K562 (cell line): ENCODE results near the gene COQ8A. TPM values are rescaled to one million over a fixed set of nuclear protein-coding genes. Genes with fewer than 3 reads are reported as not detected.

ENCODE experiments used
- CHD7 ChIP-seq: fragments of 200-600 bp; sonication (generic); IDR thresholded peaks from one replicate; pipeline ENCODE4 v1.6.1; 2012; ENCODE audit warnings: mild to moderate bottlenecking, low read depth, low read length, inconsistent platforms
- ETV1 ChIP-seq: fragments of 450-650 bp; conservative IDR thresholded peaks from 2 replicates; pipeline ENCODE4 v1.6.1; 2016; ENCODE audit warnings: missing genetic modification characterization, control low read depth, low read depth, missing compliant biosample characterization
- KHSRP ChIP-seq: fragments of 450-650 bp; IDR thresholded peaks from 2 replicates; pipeline ENCODE4 v1.6.1; 2017
- REST ChIP-seq, 2 experiments: fragments of 450-650 bp; formaldehyde crosslinking in 1 of 2; IDR thresholded peaks; 2 replicates each; pipeline versions ENCODE4 v1.4.0 to v1.6.1; 2014 to 2020; ENCODE audit warnings: mild to moderate bottlenecking in 2 of 2, borderline replicate concordance in 1 of 2, low read depth in 1 of 2
- TCF7 ChIP-seq: sonication (generic); IDR thresholded peaks from 2 replicates; pipeline ENCODE4 v1.6.1; 2016; ENCODE audit warnings: antibody characterized with exemption, borderline replicate concordance
- ZC3H11A ChIP-seq: IDR thresholded peaks from 2 replicates; pipeline ENCODE4 v1.6.1; 2012; ENCODE audit warnings: low read depth, low read length, improper control_type of control experiment
- polyA plus RNA-seq, 8 experiments: library from polyadenylated mRNA; depleted of rRNA in 4 of 8; stranded (reverse) in 5 of 8; unstranded in 3 of 8; fragments of >200 nt; fragmentation: Nextera tagmentation in 2 of 8; fragmentation: Illumina TruSeq in 1 of 8; extraction: Ambion mirVana in 2 of 8; extraction: Trizol in 1 of 8; gene quantifications; 2 replicates each; pipeline versions ENCODE4 v1.2.1 to v1.2.3, GENCODE V29; 2011 to 2014; ENCODE audit warnings: inconsistent platforms in 1 of 8, missing spikeins in 1 of 8
- total RNA-seq, 7 experiments: library from RNA; depleted of rRNA in 6 of 7; stranded (reverse); fragments of >200 nt in 6 of 7; fragmentation: Illumina TruSeq in 2 of 7; extraction: Trizol in 2 of 7; gene quantifications; 2 replicates each; pipeline versions ENCODE4 v1.2.1 to v1.2.3, GENCODE V29; 2011 to 2021; ENCODE audit warnings: low replicate concordance in 1 of 7

The COQ8A gene
- total and polyA plus RNA-seq, 9 of the 15 experiments (the other 6 are each of a cell fraction or from before 2014, with no cell fraction given): 2.6 to 54.3 (median 32.4) TPM

GRCh38 chr1:226966683-226967082 is 26.6 kb downstream of the COQ8A start (continued):
- TF ChIP-seq REST (IDR thresholded peaks at IDR 0.05; ENCODE audit: borderline replicate concordance) (peak; percentile 30; the same call in 1 of the 2 replicates), REST (CRISPR knock-in tag; IDR thresholded peaks at IDR 0.05; ENCODE audit: low read depth) (no peak), TCF7 (no peak), ZC3H11A (no peak), CHD7 (no peak), ETV1 (tag) (no peak), KHSRP (no peak)
